Heart left ventricle (tissue), 13 donors: ENCODE measurements around the gene MYO1C.

Experiments used
- CTCF ChIP-seq, 12 donors: fragments of 200-600 bp; sonication (generic) in 4 of 12; IDR thresholded peaks; one replicate each; pipeline versions ENCODE4 v1.5.0 to v1.8.0; 2018 to 2022; ENCODE audit warnings: antibody characterized with exemption in 12 of 12, mild to moderate bottlenecking in 5 of 12
- POLR2A ChIP-seq, 2 donors: fragments of 450-650 bp; IDR thresholded peaks; one replicate each; pipeline ENCODE4 v1.6.1; 2017; ENCODE audit warnings: antibody characterized with exemption in 2 of 2, mild to moderate bottlenecking in 2 of 2, moderate library complexity in 2 of 2
- donor health status: ischemic (EF 13 %, LVEDD 7.1; RV severe dilation, severe dysfunction).
- donor health status: DM: no; HTN: yes; CAD: no.
- donor health status: DM: no; HTN: no; CAD: no.
- donor health status: ischemic (EF 25% LVEDD 6.9; RV normal size, moderate dysfunction).
- donor health status: ischemic (EF 25% LVEDD 5.7; RV mildly dilated, moderate dysfunction).
- donor health status: ischemic (EF 35%, LVEDD 5.7; RV mildly dilated, moderate dysfunction).
- donor health status: nonischemic (EF 11% LVEDD 7.7; RV severe dilation, severe dysfunction).
- donor health status: DM: yes; HTN: yes; CAD: no.
- donor health status: PGD.
- donor health status: ischemic (EF 29% LVEDD 5.4; RV normal size, mild dysfunction).
- donor health status: nonischemic (EF 23%, LVEDD 6.1; RV moderate dilation, normal function).

- no peak for TF ChIP-seq CTCF (IDR thresholded peaks at IDR 0.05)
- TF ChIP-seq POLR2A (IDR thresholded peaks at IDR 0.05): no peak
Measured at GRCh38 chr17:1521086-1521640, 28.7 kb upstream of the MYO1C start.
